K562 (cell line): ENCODE data around the gene CDX1. TPM values are rescaled to one million over a fixed set of nuclear protein-coding genes. Genes with fewer than 3 reads are reported as not detected.

Experiments
- ATAC-seq: fragments of 200-7000 bp; cut with Tn5 transposase; 3 replicates; pipeline ENCODE4 v1.9.1; 2020; ENCODE audit warnings: moderate library complexity
- BruUV-seq: library from RNA; stranded (reverse); fragments of 400-500 nt; replicated peaks from 2 replicates; lab custom pipeline; 2021; lab: Mats Ljungman, UMichigan
- CTCF ChIA-PET: fragments of 300-600 bp; formaldehyde crosslinking; extraction: SDS; loops from one replicate; lab custom pipeline; 2021; ENCODE audit warnings: low intra/inter-chr PET ratio; lab: Yijun Ruan, JAX
- POLR2A ChIA-PET: fragments of 300-600, 350-650 bp; sonication (Branson Sonifier 250); formaldehyde crosslinking; extraction: SDS; loops from one replicate; lab custom pipeline; 2021; ENCODE audit warnings: antibody characterized with exemption, inconsistent platforms; lab: Yijun Ruan, JAX
- DNase-seq, 4 experiments: peaks; one replicate each; pipeline versions ENCODE4 v3.0.0 to v3.0.0-alpha.2; 2011 to 2018; ENCODE audit warnings: low spot score in 3 of 4, mixed read lengths in 3 of 4; ENCODE audit errors: extremely low read depth in 1 of 4
- FAIRE-seq: peaks from 2 replicates; lab custom pipeline; 2011; peaks lifted over from hg19 to GRCh38; lab: Jason Lieb, UNC
- H2AFZ ChIP-seq: 2 replicates; pipeline ENCODE4 v1.6.0; 2011; ENCODE audit warnings: low read depth, low read length, control low read depth, inconsistent platforms
- H3K27ac ChIP-seq: fragments of 200-600 bp; 3 replicates; pipeline ENCODE4 v1.8.0; 2011; ENCODE audit warnings: low read depth, mild to moderate bottlenecking, control low read depth, inconsistent platforms, low read length, moderate library complexity, mixed read lengths; ENCODE audit errors: extremely low read depth
- H3K27me3 ChIP-seq, 2 experiments: fragments of 300-600 bp in 1 of 2; 2 replicates in 1 of 2; 3 replicates in 1 of 2; pipeline versions ENCODE4 v1.6.0 to v1.8.0; 2011; ENCODE audit warnings: inconsistent platforms in 2 of 2, low read length in 2 of 2, mild to moderate bottlenecking in 1 of 2, mixed read lengths in 1 of 2, moderate library complexity in 1 of 2; ENCODE audit not compliant: control insufficient read depth in 2 of 2, insufficient read depth in 2 of 2
- H3K36me3 ChIP-seq: fragments of 300-600 bp; 3 replicates; pipeline ENCODE4 v1.8.0; 2011; ENCODE audit warnings: mild to moderate bottlenecking, low read length, inconsistent platforms; ENCODE audit not compliant: control insufficient read depth, insufficient read depth
- H3K4me1 ChIP-seq, 2 experiments: fragments of 200-600 bp in 1 of 2; replicated peaks in 1 of 2; 2 replicates in 1 of 2; 3 replicates in 1 of 2; pipeline versions ENCODE4 v1.5.1 to v1.8.0; 2011; ENCODE audit warnings: inconsistent platforms in 2 of 2, low read length in 2 of 2, mild to moderate bottlenecking in 1 of 2, mixed read lengths in 1 of 2, moderate library complexity in 1 of 2; ENCODE audit not compliant: control insufficient read depth in 2 of 2, insufficient read depth in 2 of 2
- H3K4me2 ChIP-seq: 2 replicates; pipeline ENCODE4 v1.6.1; 2011; ENCODE audit warnings: low read length, control low read depth, inconsistent platforms, mixed read lengths; ENCODE audit not compliant: insufficient read depth
- H3K4me3 ChIP-seq: fragments of 200-600 bp; sonication (generic), shearing (Covaris generic); 2 replicates; pipeline ENCODE4 v1.5.1; 2016; ENCODE audit warnings: control low read depth, inconsistent platforms
- H3K79me2 ChIP-seq: fragments of 200-600 bp; 3 replicates; pipeline ENCODE4 v1.8.0; 2011; ENCODE audit warnings: low read length, inconsistent platforms; ENCODE audit not compliant: control insufficient read depth, insufficient read depth
- H3K9ac ChIP-seq, 2 experiments: 2 replicates each; pipeline versions ENCODE4 v1.6.0 to v1.6.1; 2011; ENCODE audit warnings: low read depth in 2 of 2, low read length in 2 of 2, control low read depth in 1 of 2, inconsistent platforms in 1 of 2, mild to moderate bottlenecking in 1 of 2, mixed read lengths in 1 of 2; ENCODE audit not compliant: insufficient read depth in 1 of 2
- H3K9me1 ChIP-seq: one replicate; pipeline ENCODE4 v1.6.0; 2011; ENCODE audit warnings: inconsistent platforms, mild to moderate bottlenecking, low read length, moderate library complexity; ENCODE audit not compliant: control insufficient read depth, insufficient read depth
- H3K9me3 ChIP-seq: replicated peaks from 2 replicates; pipeline ENCODE4 v1.5.1; 2011; ENCODE audit warnings: low read depth, low read length, inconsistent platforms; ENCODE audit not compliant: control insufficient read depth, insufficient read depth
- H4K20me1 ChIP-seq: replicated peaks from 2 replicates; pipeline ENCODE4 v1.6.1; 2011; ENCODE audit warnings: low read length, inconsistent platforms, mixed read lengths; ENCODE audit not compliant: control insufficient read depth, insufficient read depth
- BHLHE40 ChIP-seq: IDR thresholded peaks from 2 replicates; pipeline ENCODE4 v1.6.1; 2011; ENCODE audit warnings: low read length, improper control_type of control experiment
- CREB5 ChIP-seq: fragments of 250-450 bp; sonication (Bioruptor Pico); IDR thresholded peaks from 2 replicates; pipeline ENCODE4 v1.5.0; 2020; ENCODE audit warnings: mild to moderate bottlenecking
- ELF4 ChIP-seq: fragments of 450-650 bp; formaldehyde crosslinking; IDR thresholded peaks from 2 replicates; pipeline ENCODE4 v1.4.0; 2022; ENCODE audit warnings: missing genetic modification characterization
- GTF2B ChIP-seq: IDR thresholded peaks from 2 replicates; pipeline ENCODE4 v1.6.1; 2011; ENCODE audit not compliant: insufficient read length; ENCODE audit errors: extremely low read depth
- ILF3 ChIP-seq: fragments of 450-650 bp; IDR thresholded peaks from 2 replicates; pipeline ENCODE4 v1.6.1; 2018; ENCODE audit warnings: antibody characterized with exemption, mild to moderate bottlenecking, moderate library complexity, borderline replicate concordance
- RNF2 ChIP-seq: sonication (generic); IDR thresholded peaks from 2 replicates; pipeline ENCODE4 v1.6.1; 2016
- SP1 ChIP-seq: sonication (generic); formaldehyde crosslinking; IDR thresholded peaks from 2 replicates; pipeline ENCODE4 v1.8.1; 2022; ENCODE audit warnings: mild to moderate bottlenecking, missing genetic modification reagents
- WGBS: fragments of 100-300 bp; shearing (Covaris generic); methylation state at CpG from one replicate; pipeline ENCODE4 v1.1.6; 2016; ENCODE audit warnings: low coverage, mixed read lengths; ENCODE audit not compliant: insufficient coverage; ENCODE audit errors: missing lambda C conversion rate; 5-methylcytosine and 5-hydroxymethylcytosine counted together
- in situ Hi-C: fragments of 300-500 bp; cut with MboI; formaldehyde crosslinking; loops from 4 replicates; pipeline ENCODE4 v1.15.0; 2018; ENCODE audit warnings: inconsistent platforms, mixed read lengths
- intact Hi-C: fragments of 100-400 bp; cut with micrococcal nuclease; formaldehyde crosslinking; loops from 2 replicates; pipeline ENCODE4 v1.14.2; 2022
- polyA plus RNA-seq, 8 experiments: library from polyadenylated mRNA; depleted of rRNA in 4 of 8; stranded (reverse) in 5 of 8; unstranded in 3 of 8; fragments of >200 nt; fragmentation: Nextera tagmentation in 2 of 8; fragmentation: Illumina TruSeq in 1 of 8; extraction: Ambion mirVana in 2 of 8; extraction: Trizol in 1 of 8; gene quantifications; 2 replicates each; pipeline versions ENCODE4 v1.2.1 to v1.2.3, GENCODE V29; 2011 to 2014; ENCODE audit warnings: inconsistent platforms in 1 of 8, missing spikeins in 1 of 8
- total RNA-seq, 7 experiments: library from RNA; depleted of rRNA in 6 of 7; stranded (reverse); fragments of >200 nt in 6 of 7; fragmentation: Illumina TruSeq in 2 of 7; extraction: Trizol in 2 of 7; gene quantifications; 2 replicates each; pipeline versions ENCODE4 v1.2.1 to v1.2.3, GENCODE V29; 2011 to 2021; ENCODE audit warnings: low replicate concordance in 1 of 7

The CDX1 gene
- total and polyA plus RNA-seq, 9 of the 15 experiments (the other 6 are each of a cell fraction or from before 2014, with no cell fraction given): 0.06 to 0.16 TPM; not detected in 7

GRCh38 chr5:150227036-150227435 lies 60.5 kb downstream of the CDX1 start:
- H3K4me2 ChIP-seq: no peak overlapping the region
- WGBS: 35% methylated on average over 5 of the region's 5 CpGs
- no peak for ATAC-seq
- H3K36me3 ChIP-seq: no peaks in the 10 kb centered on the region
- peaks cover 2 to 28% of the 10 kb centered on the region in 2 experiments for H3K27me3 ChIP-seq
- no peaks in the 10 kb centered on the region for H3K9me3 ChIP-seq
- H3K9me1 ChIP-seq: no peaks in the 10 kb centered on the region
- no peak for TF ChIP-seq GTF2B
- no peak for TF ChIP-seq SP1
- TF ChIP-seq RNF2: no peak
- TF ChIP-seq CREB5 (CRISPR knock-in tag): no peak
- TF ChIP-seq ELF4 (CRISPR knock-in tag): no peak
- no peak for TF ChIP-seq BHLHE40
- TF ChIP-seq ILF3: no peak
- TF ChIP-seq, all 486 proteins: peak for 0
- FAIRE-seq: no peak
- intact Hi-C loops (no loop called here), in situ Hi-C loops (no loop called here)
- no peak overlapping the region for H3K27ac ChIP-seq
- CTCF ChIA-PET: no interaction called here
- DNase-seq: no peak
- no peak overlapping the region for H3K4me3 ChIP-seq
- POLR2A ChIA-PET: no interaction called here
- H4K20me1 ChIP-seq: peaks cover under 1% of the 10 kb centered on the region; the same call in 1 of the 2 replicates
- H3K79me2 ChIP-seq: no peaks in the 10 kb centered on the region
- no peak overlapping the region for H3K9ac ChIP-seq
- no TSS peak for BruUV-seq
- no peaks in the 10 kb centered on the region for H3K4me1 ChIP-seq
- no peak overlapping the region for H2AFZ ChIP-seq
